ENCODE data around the gene PRAC1. TPM values are rescaled to one million over a fixed set of nuclear protein-coding genes. Genes with fewer than 3 reads are reported as not detected.

The PRAC1 gene
- total and polyA plus RNA-seq, 12 donors = not detected

- 16 to 41% methylated on average over 3 of the region's 3 CpGs for WGBS, 2 donors
- no peak for ATAC-seq
- no peak for TF ChIP-seq CTCF (IDR thresholded peaks at IDR 0.05)
- peaks cover 31 to 100% (median 93%) of the 10 kb centered on the region in 7 donors for H3K27me3 ChIP-seq
- DNase-seq = no peak
- H3K4me1 ChIP-seq = peaks cover 0 to 37% (median 8%) of the 10 kb centered on the region in 9 donors
- H3K9me3 ChIP-seq = no peaks in the 10 kb centered on the region
- intact Hi-C loops (cut with DNase I) = no loop called here
- no peak overlapping the region for H3K27ac ChIP-seq
- H3K4me3 ChIP-seq = no peak overlapping the region
- no peaks in the 10 kb centered on the region for H3K36me3 ChIP-seq
These were observed 34.5 kb upstream of the PRAC1 start for GRCh38 chr17:48756830-48757251.

GRCh38 chr17:48755356-48755755 lies 33.0 kb upstream of the PRAC1 start:
- Histone ChIP-seq H3K9me3 (no peaks in the 10 kb centered on the region), H3K36me3 (no peaks in the 10 kb centered on the region), H3K27ac (no peak overlapping the region), H3K4me3 (no peak overlapping the region), H3K27me3 (peaks cover 36 to 100% (median 100%) of the 10 kb centered on the region in 7 donors), H3K4me1 (peaks cover 0 to 37% (median 8%) of the 10 kb centered on the region in 9 donors)
- 16% methylated on average over 8 of the region's 8 CpGs for WGBS, 2 donors
- ATAC-seq (no peak), DNase-seq (no peak)
- no peak for TF ChIP-seq CTCF (IDR thresholded peaks at IDR 0.05)
- intact Hi-C loops (cut with DNase I) = no loop called here

- peaks cover 43 to 100% (median 100%) of the 10 kb centered on the region in 7 donors for H3K27me3 ChIP-seq
These were observed 32.4 kb upstream of the PRAC1 start for GRCh38 chr17:48754500-48755261.

More at GRCh38 chr17:48754500-48755261, 32.4 kb upstream of the PRAC1 start:
- no peak overlapping the region for H3K27ac ChIP-seq
- no peak for DNase-seq
- H3K9me3 ChIP-seq = no peaks in the 10 kb centered on the region
- intact Hi-C loops (cut with DNase I) = no loop called here
- ATAC-seq = peak in 1 of 8 donors; percentile 9
- H3K4me1 ChIP-seq = peaks cover 0 to 37% (median 8%) of the 10 kb centered on the region in 9 donors
- no peaks in the 10 kb centered on the region for H3K36me3 ChIP-seq
- no peak for TF ChIP-seq CTCF (IDR thresholded peaks at IDR 0.05)
- WGBS, 2 donors = 6% methylated on average over 52 of the region's 52 CpGs
- H3K4me3 ChIP-seq = no peak overlapping the region
